ENCODE measurements around the gene NKX3-2.

Gene NKX3-2

DNA sequence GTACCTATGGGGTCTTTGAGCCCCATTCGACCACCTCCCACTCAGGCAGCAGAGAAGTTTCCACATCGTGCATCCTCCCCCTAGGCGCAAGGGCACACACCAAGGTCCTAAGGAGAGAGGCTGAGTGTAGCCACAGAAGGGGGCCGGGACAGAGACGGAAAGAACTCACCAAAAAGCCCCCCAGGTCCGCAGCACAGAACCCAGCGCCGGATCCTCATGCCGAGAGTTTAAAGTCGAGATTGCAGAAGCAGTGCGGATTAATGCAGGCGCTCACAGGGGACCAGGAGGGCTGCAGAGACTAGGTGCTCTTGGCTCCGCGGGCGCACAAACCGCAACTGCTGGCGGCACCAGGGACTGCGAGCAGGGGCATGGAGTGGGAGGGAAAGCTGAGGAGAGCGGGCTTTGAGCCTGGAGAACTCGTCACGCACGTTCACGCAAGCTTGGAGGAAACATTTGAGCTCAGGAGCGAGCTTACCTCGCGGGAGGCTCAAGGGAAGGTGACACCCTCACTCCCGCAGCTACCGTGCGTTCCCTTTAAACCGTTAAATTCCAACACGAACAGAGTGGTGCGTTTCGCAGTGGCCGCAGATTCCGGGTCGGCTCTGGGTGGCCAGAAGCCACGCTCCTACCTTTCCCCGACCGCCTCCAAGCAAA is 8.5 kb downstream of the NKX3-2 start:
- TF ChIP-seq CTCF (IDR thresholded peaks at IDR 0.05; ENCODE audit: borderline replicate concordance, control extremely low read depth, extremely low read depth, insufficient read depth, missing control alignments), result no peak
- peak; percentile 29 for DNase-seq (ENCODE audit: low spot score)
- in situ Hi-C loops (cut with MboI; ENCODE audit: low sequenced_read_pairs, unreplicated experiment), result no loop called here

DNA sequence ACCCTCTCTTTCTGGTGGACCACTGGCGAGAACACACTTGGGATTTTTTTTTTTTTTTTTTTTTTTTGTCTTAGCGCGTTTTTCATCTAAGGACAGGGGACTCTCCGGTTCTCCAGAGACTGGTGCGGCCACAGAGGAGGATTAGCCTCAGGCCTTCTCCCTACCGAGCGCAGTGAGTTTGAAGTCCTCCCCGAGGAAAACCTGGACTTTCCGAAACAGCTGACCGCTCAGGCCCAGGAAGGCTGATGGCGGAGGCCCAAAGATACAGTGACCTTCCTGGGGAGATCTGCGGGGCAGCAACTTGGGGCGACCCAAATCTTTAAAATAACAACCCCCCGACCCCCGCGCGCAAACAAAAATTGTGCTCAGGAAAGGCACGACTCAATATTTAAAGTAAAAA is 9.2 kb downstream of the NKX3-2 start:
- no peak for DNase-seq (ENCODE audit: low spot score)
- no peak for TF ChIP-seq CTCF (IDR thresholded peaks at IDR 0.05; ENCODE audit: borderline replicate concordance, control extremely low read depth, extremely low read depth, insufficient read depth, missing control alignments)

GRCh38 chr4:13534344-13535063 is 9.8 kb downstream of the NKX3-2 start:
- no peak for TF ChIP-seq CTCF (IDR thresholded peaks at IDR 0.05; ENCODE audit: borderline replicate concordance, control extremely low read depth, extremely low read depth, insufficient read depth, missing control alignments)
- peak; percentile 23 for DNase-seq (ENCODE audit: low spot score)
- in situ Hi-C loops (cut with MboI; ENCODE audit: low sequenced_read_pairs, unreplicated experiment), result no loop called here

More for the DNA sequence above, 9.2 kb downstream of the NKX3-2 start:
- in situ Hi-C loops (cut with MboI; ENCODE audit: low sequenced_read_pairs, unreplicated experiment), result no loop called here

DNA sequence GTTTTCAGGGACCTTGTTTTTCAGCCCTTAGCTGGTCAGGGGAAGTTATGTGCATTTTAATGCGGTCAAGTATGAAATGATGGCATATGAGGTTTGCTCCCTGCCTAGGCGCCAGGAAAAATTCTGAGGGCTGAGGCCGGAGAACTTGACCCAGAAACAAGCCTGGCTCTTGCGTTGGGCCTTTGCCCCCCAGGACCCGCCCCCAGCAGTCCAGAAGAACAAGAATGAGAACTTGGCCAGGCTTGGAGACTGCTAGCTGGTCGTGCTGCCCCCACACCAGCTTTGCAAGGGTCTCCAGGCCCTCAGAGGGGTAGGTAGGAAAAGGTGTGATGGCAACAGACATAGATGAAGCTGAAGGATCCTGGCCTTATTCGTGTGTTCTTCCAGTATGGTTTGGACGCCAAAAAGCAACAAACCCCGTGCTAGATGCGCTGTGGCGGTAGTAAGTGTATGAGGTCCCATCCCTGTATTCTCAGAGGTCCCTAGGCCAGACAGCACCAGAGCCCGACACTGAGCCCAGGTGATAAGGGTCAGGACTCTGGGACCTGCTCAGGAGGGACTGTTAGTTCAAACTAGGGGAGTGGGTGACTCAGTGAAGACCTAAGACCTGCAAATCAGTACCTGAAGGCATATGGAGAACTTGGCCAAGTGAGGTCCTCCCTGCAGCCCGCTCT is 10.5 kb downstream of the NKX3-2 start:
- in situ Hi-C loops (cut with MboI; ENCODE audit: low sequenced_read_pairs, unreplicated experiment), result no loop called here
- DNase-seq (ENCODE audit: low spot score), result peak; percentile 29
- no peak for TF ChIP-seq CTCF (IDR thresholded peaks at IDR 0.05; ENCODE audit: borderline replicate concordance, control extremely low read depth, extremely low read depth, insufficient read depth, missing control alignments)

- no peak for DNase-seq (ENCODE audit: low spot score)
- in situ Hi-C loops (cut with MboI; ENCODE audit: low sequenced_read_pairs, unreplicated experiment), result no loop called here
- no peak for TF ChIP-seq CTCF (IDR thresholded peaks at IDR 0.05; ENCODE audit: borderline replicate concordance, control extremely low read depth, extremely low read depth, insufficient read depth, missing control alignments)
Measured at GRCh38 chr4:13531625-13531998, 12.7 kb downstream of the NKX3-2 start.

DNA sequence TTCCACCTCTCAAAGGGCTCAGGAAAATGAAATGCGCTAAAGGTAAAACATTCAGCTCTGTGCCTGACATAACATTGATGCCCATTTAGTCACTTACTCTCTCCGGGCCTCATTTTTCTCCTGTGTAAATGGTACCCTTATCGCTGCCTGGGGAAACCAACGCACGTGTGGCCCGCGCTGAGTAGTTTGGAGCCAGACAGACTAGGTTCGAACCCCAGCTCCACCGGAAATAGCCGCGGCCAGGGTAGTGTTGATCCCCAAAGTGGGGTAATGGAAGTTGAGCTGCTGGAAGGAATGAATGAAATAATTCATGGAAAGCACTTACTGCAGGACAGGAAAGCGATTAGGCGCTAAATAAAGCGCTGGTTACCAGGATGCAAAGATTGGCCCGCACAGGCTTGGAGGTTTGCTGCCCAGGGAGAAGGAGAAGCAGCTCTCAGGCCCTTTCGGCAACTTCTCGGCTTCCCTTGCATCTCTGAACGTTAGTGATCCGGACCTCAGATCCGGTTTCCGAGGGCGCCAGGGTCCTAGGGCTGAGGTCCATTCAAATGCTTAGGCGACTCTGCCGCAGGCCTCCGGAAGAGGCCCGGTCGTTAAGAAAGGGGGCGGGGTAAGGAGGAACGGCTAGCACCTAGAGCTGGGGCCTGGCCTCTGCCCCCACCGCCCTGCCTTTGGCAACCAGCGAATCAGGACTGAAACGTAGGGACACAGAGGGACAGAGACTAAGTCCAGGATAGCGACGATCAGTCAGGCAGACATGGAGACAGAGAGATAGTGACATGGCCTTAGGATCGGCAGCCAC is 13.3 kb downstream of the NKX3-2 start:
- TF ChIP-seq CTCF (IDR thresholded peaks at IDR 0.05; ENCODE audit: borderline replicate concordance, control extremely low read depth, extremely low read depth, insufficient read depth, missing control alignments), result no peak
- in situ Hi-C loops (cut with MboI; ENCODE audit: low sequenced_read_pairs, unreplicated experiment), result no loop called here

More for the DNA sequence above, 13.3 kb downstream of the NKX3-2 start:
- DNase-seq (ENCODE audit: low spot score), result peak; percentile 30

Data from GM13976 (cell line).